H9 (cell line): ENCODE results near the gene TNFRSF1B. TPM values are rescaled to one million over a fixed set of nuclear protein-coding genes. Genes with fewer than 3 reads are reported as not detected.

Source experiments
- DNase-seq: peaks from one replicate; pipeline ENCODE4 v3.0.0-alpha.2; 2017
- H2AFZ ChIP-seq: one replicate; pipeline ENCODE4 v1.6.1; 2013; ENCODE audit warnings: mild to moderate bottlenecking, low read length, control low read depth, moderate library complexity
- H2AK5ac ChIP-seq: 2 replicates; pipeline ENCODE4 v1.6.1; 2013; ENCODE audit warnings: low read length, control low read depth, mixed read lengths; ENCODE audit not compliant: insufficient read length
- H2BK120ac ChIP-seq: one replicate; pipeline ENCODE4 v1.6.1; 2013; ENCODE audit warnings: low read depth, mild to moderate bottlenecking, low read length, control low read depth, inconsistent platforms; ENCODE audit not compliant: poor library complexity, severe bottlenecking
- H2BK12ac ChIP-seq: 2 replicates; pipeline ENCODE4 v1.6.1; 2013; ENCODE audit warnings: low read length, control low read depth, mixed read lengths, low read depth; ENCODE audit not compliant: insufficient read length
- H2BK15ac ChIP-seq: 2 replicates; pipeline ENCODE4 v1.6.1; 2013; ENCODE audit warnings: low read depth, low read length, control low read depth
- H2BK20ac ChIP-seq: one replicate; pipeline ENCODE4 v1.6.1; 2013; ENCODE audit warnings: low read depth, mild to moderate bottlenecking, low read length, control low read depth, inconsistent platforms; ENCODE audit not compliant: poor library complexity, severe bottlenecking
- H2BK5ac ChIP-seq: 2 replicates; pipeline ENCODE4 v1.6.1; 2013; ENCODE audit warnings: low read length, control low read depth, mixed read lengths; ENCODE audit not compliant: insufficient read length
- H3K14ac ChIP-seq: 2 replicates; pipeline ENCODE4 v1.6.1; 2013; ENCODE audit warnings: low read length, control low read depth; ENCODE audit not compliant: insufficient read depth
- H3K18ac ChIP-seq: 2 replicates; pipeline ENCODE4 v1.6.1; 2013; ENCODE audit warnings: low read depth, mild to moderate bottlenecking, mixed read lengths, low read length, control low read depth; ENCODE audit not compliant: insufficient read length
- H3K23ac ChIP-seq: 2 replicates; pipeline ENCODE4 v1.6.1; 2013; ENCODE audit warnings: low read length, control low read depth, mixed read lengths, low read depth; ENCODE audit not compliant: insufficient read length
- H3K23me2 ChIP-seq: 2 replicates; pipeline ENCODE4 v1.6.1; 2013; ENCODE audit warnings: low read depth, mild to moderate bottlenecking, mixed read lengths, low read length, control low read depth; ENCODE audit not compliant: insufficient read length, poor library complexity, severe bottlenecking
- H3K27ac ChIP-seq: 2 replicates; pipeline ENCODE4 v1.5.1; 2013; ENCODE audit warnings: low read length, control low read depth, mixed read lengths, low read depth; ENCODE audit not compliant: insufficient read length
- H3K27me3 ChIP-seq: 2 replicates; pipeline ENCODE4 v1.6.1; 2013; ENCODE audit warnings: low read length, control low read depth, inconsistent platforms; ENCODE audit not compliant: insufficient read depth
- H3K4ac ChIP-seq: 2 replicates; pipeline ENCODE4 v1.6.1; 2013; ENCODE audit warnings: low read depth, mild to moderate bottlenecking, control low read depth, inconsistent platforms, low read length, moderate library complexity
- H3K4me1 ChIP-seq: 2 replicates; pipeline ENCODE4 v1.6.1; 2013; ENCODE audit warnings: low read length, control low read depth, inconsistent platforms; ENCODE audit not compliant: insufficient read depth
- H3K4me2 ChIP-seq: 2 replicates; pipeline ENCODE4 v1.6.1; 2013; ENCODE audit warnings: low read length, control low read depth, mixed read lengths; ENCODE audit not compliant: insufficient read length, insufficient read depth
- H3K56ac ChIP-seq: 2 replicates; pipeline ENCODE4 v1.6.1; 2013; ENCODE audit warnings: low read depth, mild to moderate bottlenecking, mixed read lengths, low read length, control low read depth; ENCODE audit not compliant: insufficient read length
- H3K79me1 ChIP-seq: 2 replicates; pipeline ENCODE4 v1.6.1; 2013; ENCODE audit warnings: low read depth, mild to moderate bottlenecking, moderate library complexity, low read length, control low read depth, inconsistent platforms; ENCODE audit not compliant: insufficient read depth, poor library complexity, severe bottlenecking
- H3K79me2 ChIP-seq: 2 replicates; pipeline ENCODE4 v1.6.1; 2013; ENCODE audit warnings: low read length, control low read depth, inconsistent platforms; ENCODE audit not compliant: insufficient read depth
- H3K9ac ChIP-seq: 2 replicates; pipeline ENCODE4 v1.6.1; 2013; ENCODE audit warnings: low read length, control low read depth, mixed read lengths; ENCODE audit not compliant: insufficient read length; ENCODE audit errors: extremely low read depth
- H3K9me3 ChIP-seq: one replicate; pipeline ENCODE4 v1.6.1; 2013; ENCODE audit warnings: low read depth, low read length, inconsistent platforms; ENCODE audit not compliant: control insufficient read depth
- H3T11ph ChIP-seq: one replicate; pipeline ENCODE4 v1.6.1; 2013; ENCODE audit warnings: mild to moderate bottlenecking, low read length, control low read depth, inconsistent platforms
- H4K20me1 ChIP-seq: one replicate; pipeline ENCODE4 v1.6.1; 2013; ENCODE audit not compliant: control insufficient read depth, insufficient read length, insufficient read depth
- H4K5ac ChIP-seq: 2 replicates; pipeline ENCODE4 v1.6.1; 2013; ENCODE audit warnings: low read depth, mild to moderate bottlenecking, mixed read lengths, low read length, control low read depth; ENCODE audit not compliant: insufficient read length
- H4K8ac ChIP-seq: replicated peaks from 2 replicates; pipeline ENCODE4 v1.6.1; 2013; ENCODE audit warnings: low read length, control low read depth, mixed read lengths, low read depth; ENCODE audit not compliant: insufficient read length
- H4K91ac ChIP-seq: 2 replicates; pipeline ENCODE4 v1.6.1; 2013; ENCODE audit warnings: low read depth, mild to moderate bottlenecking, moderate library complexity, mixed read lengths, low read length, control low read depth; ENCODE audit not compliant: insufficient read length
- H3K27ac Mint-ChIP-seq, 3 experiments: 2 replicates in 2 of 3; 3 replicates in 1 of 3; pipeline ENCODE4 v1.8.0; 2020 to 2021; ENCODE audit warnings: mixed read lengths in 3 of 3, mild to moderate bottlenecking in 1 of 3, moderate library complexity in 1 of 3
- H3K27me3 Mint-ChIP-seq: 2 replicates; pipeline ENCODE4 v1.8.0; 2021; ENCODE audit warnings: low read depth, mild to moderate bottlenecking, moderate library complexity, mixed read lengths
- H3K36me3 Mint-ChIP-seq, 3 experiments: 2 replicates in 2 of 3; 3 replicates in 1 of 3; pipeline ENCODE4 v1.8.0; 2020 to 2021; ENCODE audit warnings: low read depth in 3 of 3, mixed read lengths in 3 of 3; ENCODE audit not compliant: insufficient read depth in 1 of 3
- H3K4me1 Mint-ChIP-seq, 2 experiments: 2 replicates each; pipeline ENCODE4 v1.8.0; 2020; ENCODE audit warnings: mixed read lengths in 2 of 2
- H3K4me3 Mint-ChIP-seq, 2 experiments: 2 replicates in 1 of 2; 3 replicates in 1 of 2; pipeline ENCODE4 v1.8.0; 2020 to 2021; ENCODE audit warnings: mild to moderate bottlenecking in 2 of 2, mixed read lengths in 2 of 2, moderate library complexity in 1 of 2
- H3K9me3 Mint-ChIP-seq, 2 experiments: 2 replicates in 1 of 2; 3 replicates in 1 of 2; pipeline ENCODE4 v1.8.0; 2020; ENCODE audit warnings: mild to moderate bottlenecking in 2 of 2, mixed read lengths in 2 of 2, moderate library complexity in 1 of 2
- CTCF ChIP-seq: fragments of 200-600 bp; sonication (generic); conservative IDR thresholded peaks from 3 replicates; pipeline ENCODE4 v1.8.0; 2021; ENCODE audit warnings: antibody characterized with exemption, mild to moderate bottlenecking
- WGBS: extraction: QIAGEN DNeasy Blood & Tissue Kit; methylation state at CpG from one replicate; pipeline ENCODE4 v1.1.7; 2013; ENCODE audit warnings: missing lambda C conversion rate, low lambda C conversion rate, mixed read lengths; ENCODE audit not compliant: insufficient read length; ENCODE audit errors: extremely low coverage; 5-methylcytosine and 5-hydroxymethylcytosine counted together
- total RNA-seq: library from RNA; stranded (reverse); gene quantifications from 2 replicates; pipeline ENCODE4 v1.2.1, GENCODE V29; 2021

Gene TNFRSF1B
- total RNA-seq, 1 experiment from 2014 or later, result 0.57 TPM

DNA sequence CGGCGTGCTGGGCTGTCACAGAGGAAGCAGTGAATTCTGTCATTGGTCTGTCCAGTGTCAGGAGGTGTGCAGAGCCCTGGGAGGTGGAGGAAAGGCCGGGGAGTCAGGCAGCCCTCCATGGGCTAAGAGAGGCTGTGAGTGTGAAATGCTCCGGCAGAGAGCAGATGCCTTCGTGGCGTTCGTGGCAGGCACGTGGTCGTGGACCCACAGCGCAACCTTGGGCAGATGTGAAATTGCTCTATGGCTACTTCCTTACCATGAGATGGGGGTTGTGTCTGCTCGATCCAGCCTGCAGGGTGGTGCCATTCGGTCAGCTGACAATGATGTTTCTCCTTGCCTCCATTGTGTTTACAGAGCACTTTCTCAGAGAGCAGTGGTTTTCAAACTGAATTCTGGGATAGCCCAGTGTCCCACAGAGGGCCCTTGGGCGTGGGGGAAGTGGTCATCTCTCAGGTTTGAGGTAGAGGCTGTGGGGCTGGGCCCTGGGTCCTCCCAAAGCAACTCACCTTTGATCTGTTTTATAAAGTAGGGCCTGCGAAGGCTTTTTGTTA, 27.9 kb downstream of the TNFRSF1B start:
- no peak overlapping the region for H3K9ac ChIP-seq

More for the DNA sequence above, 27.9 kb downstream of the TNFRSF1B start:
- H2BK20ac ChIP-seq, result no peak overlapping the region
- no peak overlapping the region for H3K18ac ChIP-seq
- no peak for DNase-seq
- H3K4me2 ChIP-seq, result no peak overlapping the region
- H3K4ac ChIP-seq, result no peak overlapping the region
- no peak overlapping the region for H2BK120ac ChIP-seq
- H4K8ac ChIP-seq, result no peak overlapping the region
- H4K20me1 ChIP-seq, result no peaks in the 10 kb centered on the region
- H3K4me1 ChIP-seq, result no peaks in the 10 kb centered on the region
- no CpG with 5 or more reads among the region's 14 CpGs for WGBS
- H3K27me3 Mint-ChIP-seq, result peaks cover 3% of the 10 kb centered on the region
- H3K4me3 Mint-ChIP-seq, result no peak overlapping the region
- H2AFZ ChIP-seq, result no peak overlapping the region
- H3K27me3 ChIP-seq, result no peaks in the 10 kb centered on the region
- no peaks in the 10 kb centered on the region for H3K9me3 Mint-ChIP-seq
- no peaks in the 10 kb centered on the region for H3K9me3 ChIP-seq
- no peaks in the 10 kb centered on the region for H3K79me1 ChIP-seq
- H3K27ac ChIP-seq, result no peak overlapping the region
- H2BK15ac ChIP-seq, result no peak overlapping the region
- no peak overlapping the region for H3K27ac Mint-ChIP-seq
- peaks cover 5 to 21% of the 10 kb centered on the region in 2 experiments for H3K4me1 Mint-ChIP-seq
- no peak overlapping the region for H4K91ac ChIP-seq
- no peak overlapping the region for H3K56ac ChIP-seq
- no peak overlapping the region for H3K23ac ChIP-seq
- no peak for TF ChIP-seq CTCF
- no peak overlapping the region for H3T11ph ChIP-seq
- H2AK5ac ChIP-seq, result no peak overlapping the region
- no peak overlapping the region for H2BK12ac ChIP-seq
- no peak overlapping the region for H2BK5ac ChIP-seq
- H3K14ac ChIP-seq, result no peak overlapping the region
- H3K23me2 ChIP-seq, result peaks cover 3% of the 10 kb centered on the region
- H3K79me2 ChIP-seq, result no peaks in the 10 kb centered on the region
- no peaks in the 10 kb centered on the region; a peak in 1 of 7 replicates for H3K36me3 Mint-ChIP-seq
- H4K5ac ChIP-seq, result no peak overlapping the region
